IMR-90 (cell line): ENCODE measurements around the gene SPCS1. TPM values are rescaled to one million over a fixed set of nuclear protein-coding genes. Genes with fewer than 3 reads are reported as not detected.
A peak's percentile ranks its signal among the peaks of the same experiment; 100 is the strongest.

Source experiments
- ATAC-seq: fragments of 200-7000 bp; cut with Tn5 transposase; 2 replicates; pipeline ENCODE4 v1.9.1; 2020; ENCODE audit warnings: low read depth, mild to moderate bottlenecking, moderate library complexity
- BruUV-seq: library from RNA; stranded (reverse); fragments of 400-500 nt; replicated peaks from 2 replicates; lab custom pipeline; 2021; lab: Mats Ljungman, UMichigan
- CTCF ChIA-PET: fragments of 300-600 bp; formaldehyde crosslinking; extraction: SDS; loops from one replicate; lab custom pipeline; 2021; ENCODE audit warnings: antibody characterized with exemption; lab: Yijun Ruan, JAX
- POLR2A ChIA-PET: fragments of 300-600 bp; sonication (Branson Sonifier 250); formaldehyde crosslinking; loops from one replicate; lab custom pipeline; 2022; ENCODE audit warnings: antibody characterized with exemption; ENCODE audit not compliant: unreplicated experiment; lab: Charles Lee
- DNase-seq: peaks from one replicate; pipeline ENCODE4 v3.0.0; 2013
- H2AFZ ChIP-seq: replicated peaks from 2 replicates; pipeline ENCODE3; 2013; ENCODE audit warnings: low read length, mild to moderate bottlenecking; ENCODE audit not compliant: poor library complexity
- H2AK5ac ChIP-seq: 2 replicates; pipeline ENCODE4 v1.6.1; 2013; ENCODE audit warnings: low read depth, low read length, inconsistent platforms
- H2AK9ac ChIP-seq: replicated peaks from 2 replicates; pipeline ENCODE3; 2013; ENCODE audit warnings: mild to moderate bottlenecking, low read depth, low read length, moderate library complexity; ENCODE audit not compliant: poor library complexity
- H2BK120ac ChIP-seq: 2 replicates; pipeline ENCODE4 v1.6.1; 2013; ENCODE audit warnings: low read depth, low read length, inconsistent platforms
- H2BK15ac ChIP-seq: 3 replicates; pipeline ENCODE4 v1.6.1; 2013; ENCODE audit warnings: low read depth, low read length, inconsistent platforms
- H2BK20ac ChIP-seq: 2 replicates; pipeline ENCODE4 v1.6.1; 2013; ENCODE audit warnings: low read depth, mild to moderate bottlenecking, inconsistent platforms, low read length, moderate library complexity
- H2BK5ac ChIP-seq: 2 replicates; pipeline ENCODE4 v1.6.1; 2013; ENCODE audit warnings: mild to moderate bottlenecking, low read depth, low read length, inconsistent platforms; ENCODE audit not compliant: poor library complexity, severe bottlenecking
- H3K14ac ChIP-seq: replicated peaks from 2 replicates; pipeline ENCODE4 v1.6.1; 2013; ENCODE audit warnings: low read depth, low read length, inconsistent platforms
- H3K18ac ChIP-seq: 2 replicates; pipeline ENCODE4 v1.6.1; 2013; ENCODE audit warnings: low read depth, low read length, control low read depth
- H3K23ac ChIP-seq: 2 replicates; pipeline ENCODE4 v1.6.1; 2013; ENCODE audit warnings: low read depth, low read length, inconsistent platforms
- H3K27ac ChIP-seq: 2 replicates; pipeline ENCODE4 v1.5.1; 2013; ENCODE audit warnings: mild to moderate bottlenecking, control low read depth, low read length; ENCODE audit not compliant: insufficient read depth
- H3K27me3 ChIP-seq: 2 replicates; pipeline ENCODE4 v1.6.1; 2013; ENCODE audit warnings: low read length; ENCODE audit not compliant: control insufficient read depth, insufficient read depth
- H3K36me3 ChIP-seq: 2 replicates; pipeline ENCODE4 v1.6.1; 2013; ENCODE audit warnings: low read length, mixed read lengths; ENCODE audit not compliant: control insufficient read depth, insufficient read depth
- H3K4ac ChIP-seq: 2 replicates; pipeline ENCODE4 v1.6.1; 2013; ENCODE audit warnings: low read depth, low read length, inconsistent platforms
- H3K4me1 ChIP-seq: 2 replicates; pipeline ENCODE4 v1.6.1; 2013; ENCODE audit warnings: low read length, mixed read lengths; ENCODE audit not compliant: control insufficient read depth, insufficient read depth
- H3K4me2 ChIP-seq: 2 replicates; pipeline ENCODE4 v1.6.1; 2013; ENCODE audit warnings: low read depth, mild to moderate bottlenecking, control low read depth, low read length, moderate library complexity
- H3K4me3 ChIP-seq: 2 replicates; pipeline ENCODE4 v1.5.1; 2013; ENCODE audit warnings: low read depth, mild to moderate bottlenecking, control low read depth, low read length, moderate library complexity; ENCODE audit not compliant: insufficient read depth
- H3K56ac ChIP-seq: 2 replicates; pipeline ENCODE4 v1.6.1; 2013; ENCODE audit warnings: low read length, inconsistent platforms; ENCODE audit not compliant: insufficient read depth; ENCODE audit errors: extremely low read depth
- H3K79me1 ChIP-seq, 2 experiments: 2 replicates each; pipeline ENCODE4 v1.6.1; 2013; ENCODE audit warnings: low read length in 2 of 2, inconsistent platforms in 1 of 2, low read depth in 1 of 2
- H3K9ac ChIP-seq: 2 replicates; pipeline ENCODE4 v1.6.1; 2013; ENCODE audit warnings: low read depth, low read length, control low read depth
- H3K9me1 ChIP-seq: 2 replicates; pipeline ENCODE4 v1.6.1; 2013; ENCODE audit warnings: low read length, inconsistent platforms; ENCODE audit not compliant: insufficient read depth
- H3K9me3 ChIP-seq: 2 replicates; pipeline ENCODE4 v1.6.1; 2013; ENCODE audit warnings: low read length; ENCODE audit not compliant: control insufficient read depth, insufficient read depth
- H4K20me1 ChIP-seq: 2 replicates; pipeline ENCODE4 v1.6.1; 2013; ENCODE audit warnings: low read length, inconsistent platforms; ENCODE audit not compliant: insufficient read depth
- H4K5ac ChIP-seq: 2 replicates; pipeline ENCODE4 v1.6.1; 2013; ENCODE audit warnings: mild to moderate bottlenecking, low read depth, low read length, control low read depth
- H4K8ac ChIP-seq, 2 experiments: 2 replicates each; pipeline ENCODE4 v1.6.1; 2013; ENCODE audit warnings: low read depth in 2 of 2, low read length in 2 of 2, control low read depth in 1 of 2, inconsistent platforms in 1 of 2
- H4K91ac ChIP-seq: 2 replicates; pipeline ENCODE4 v1.6.1; 2013; ENCODE audit warnings: low read depth, low read length, inconsistent platforms; ENCODE audit not compliant: insufficient read depth
- BHLHE40 ChIP-seq: fragments of 150-350 bp; IDR thresholded peaks from 2 replicates; pipeline ENCODE4 v1.6.1; 2016; ENCODE audit warnings: mild to moderate bottlenecking, low read depth, low read length
- CEBPB ChIP-seq: IDR thresholded peaks from 2 replicates; pipeline ENCODE4 v1.6.1; 2012; ENCODE audit warnings: low read depth, low read length, improper control_type of control experiment
- CHD1 ChIP-seq: IDR thresholded peaks from 2 replicates; pipeline ENCODE4 v1.6.1; 2012; ENCODE audit warnings: low read depth, low read length, improper control_type of control experiment
- CTCF ChIP-seq: conservative IDR thresholded peaks from 2 replicates; pipeline ENCODE4 v1.5.1; 2012; ENCODE audit warnings: mild to moderate bottlenecking, low read depth, low read length, improper control_type of control experiment
- ELK1 ChIP-seq: fragments of 150-350 bp; IDR thresholded peaks from 2 replicates; pipeline ENCODE4 v1.6.1; 2016; ENCODE audit warnings: low read depth, mild to moderate bottlenecking, low read length, moderate library complexity, borderline replicate concordance
- FOS ChIP-seq: fragments of 150-350 bp; IDR thresholded peaks from 2 replicates; pipeline ENCODE4 v1.6.1; 2016; ENCODE audit warnings: low read depth, low read length
- MAFK ChIP-seq: IDR thresholded peaks from 2 replicates; pipeline ENCODE4 v1.6.1; 2012; ENCODE audit warnings: low read depth, low read length, improper control_type of control experiment
- MAZ ChIP-seq: IDR thresholded peaks from 2 replicates; pipeline ENCODE4 v1.6.1; 2012; ENCODE audit warnings: low read depth, mild to moderate bottlenecking, low read length, improper control_type of control experiment, moderate library complexity, borderline replicate concordance
- MXI1 ChIP-seq: IDR thresholded peaks from 2 replicates; pipeline ENCODE4 v1.6.1; 2012; ENCODE audit warnings: low read depth, mild to moderate bottlenecking, low read length, moderate library complexity, borderline replicate concordance
- NFE2L2 ChIP-seq: fragments of 150-350 bp; IDR thresholded peaks from 2 replicates; pipeline ENCODE4 v1.6.1; 2016; ENCODE audit warnings: low read depth, mild to moderate bottlenecking, low read length
- POLR2A ChIP-seq: IDR thresholded peaks from 2 replicates; pipeline ENCODE4 v1.6.1; 2012; ENCODE audit warnings: mild to moderate bottlenecking, low read depth, low read length
- RAD21 ChIP-seq: IDR thresholded peaks from 2 replicates; pipeline ENCODE4 v1.6.1; 2012; ENCODE audit warnings: low read length, improper control_type of control experiment
- RCOR1 ChIP-seq: IDR thresholded peaks from 2 replicates; pipeline ENCODE4 v1.6.1; 2012; ENCODE audit warnings: mild to moderate bottlenecking, low read length, improper control_type of control experiment; ENCODE audit not compliant: insufficient replicate concordance
- RFX5 ChIP-seq: IDR thresholded peaks from 2 replicates; pipeline ENCODE4 v1.8.0; 2012; ENCODE audit warnings: low read depth, mild to moderate bottlenecking, low read length, moderate library complexity
- SMC3 ChIP-seq: fragments of 150-350 bp; IDR thresholded peaks from 2 replicates; pipeline ENCODE4 v1.6.1; 2016; ENCODE audit warnings: low read depth, mild to moderate bottlenecking, antibody characterized with exemption, low read length, moderate library complexity
- USF2 ChIP-seq: fragments of 150-350 bp; IDR thresholded peaks from 2 replicates; pipeline ENCODE4 v1.6.1; 2017; ENCODE audit warnings: mild to moderate bottlenecking, antibody characterized with exemption, low read length, low read depth
- WGBS, 2 experiments: methylation state at CpG; one replicate each; pipeline versions ENCODE4 v1.1.5 to v1.1.7; 2013; ENCODE audit warnings: missing lambda C conversion rate in 2 of 2; ENCODE audit not compliant: insufficient read length in 1 of 2; ENCODE audit errors: extremely low coverage in 2 of 2; 5-methylcytosine and 5-hydroxymethylcytosine counted together
- dilution Hi-C: fragments of 300-500 bp; cut with HindIII; formaldehyde crosslinking; loops from one replicate; pipeline ENCODE4 v1.14.3; 2018; ENCODE audit warnings: low sequenced_read_pairs; ENCODE audit not compliant: unreplicated experiment
- in situ Hi-C: fragments of 300-500 bp; cut with MboI; formaldehyde crosslinking; loops from 3 replicates; pipeline ENCODE4 v1.14.3; 2019; ENCODE audit warnings: low sequenced_read_pairs, inconsistent platforms, mixed read lengths
- intact Hi-C: fragments of 100-400 bp; cut with micrococcal nuclease; formaldehyde crosslinking; loops from 2 replicates; pipeline ENCODE4 v1.10.0; 2022
- polyA plus RNA-seq, 3 experiments: library from polyadenylated mRNA; depleted of rRNA; stranded (reverse); fragments of >200 nt; gene quantifications; 2 replicates each; pipeline ENCODE4 v1.2.3, GENCODE V29; 2012; ENCODE audit warnings: low replicate concordance in 1 of 3
- total RNA-seq: library from RNA; depleted of rRNA; stranded (reverse); fragments of >200 nt; gene quantifications from 2 replicates; pipeline ENCODE4 v1.2.3, GENCODE V29; 2012

SPCS1 gene
- total and polyA plus RNA-seq, 2 of the 4 experiments (the other 2 are of a cell fraction): 50.5 to 124 TPM

- Histone ChIP-seq H2BK5ac (no peak overlapping the region), H3K27me3 (no peaks in the 10 kb centered on the region), H4K91ac (no peak overlapping the region), H4K5ac (no peak overlapping the region), H4K8ac (no peak overlapping the region), H3K4me3 (no peak overlapping the region), H3K23ac (no peak overlapping the region), H3K18ac (no peak overlapping the region), H3K36me3 (peaks cover 29% of the 10 kb centered on the region), H2AFZ (no peak overlapping the region), H3K27ac (no peak overlapping the region), H3K9me3 (no peaks in the 10 kb centered on the region), H3K4me1 (no peaks in the 10 kb centered on the region), H3K79me1 (no peaks in the 10 kb centered on the region), H3K9ac (no peak overlapping the region), H4K20me1 (no peaks in the 10 kb centered on the region), H3K56ac (no peak overlapping the region), H2BK120ac (no peak overlapping the region), H3K14ac (no peak overlapping the region), H2AK5ac (no peak overlapping the region), H2AK9ac (no peak overlapping the region), H2BK15ac (no peak overlapping the region), H3K4me2 (no peak overlapping the region), H2BK20ac (no peak overlapping the region), H3K4ac (no peak overlapping the region), H3K9me1 (no peaks in the 10 kb centered on the region)
- dilution Hi-C loops: no loop called here
- POLR2A ChIA-PET: no interaction called here
- TF ChIP-seq RCOR1 (no peak), ELK1 (no peak), CHD1 (no peak), FOS (no peak), SMC3 (peak; percentile 72), CTCF (peak; percentile 68), USF2 (no peak), MAFK (no peak), CEBPB (no peak), NFE2L2 (no peak), MAZ (no peak), BHLHE40 (no peak), RAD21 (peak; percentile 79), MXI1 (no peak), POLR2A (no peak), RFX5 (no peak)
- CTCF ChIA-PET: interaction anchor here (0.7 to 1.3 kb wide), 4 partner anchors 70 to 372 kb away, joined by 3 to 4 read pairs (median 3); no protein-coding TSS in a partner anchor
- no TSS peak for BruUV-seq
- peak; percentile 34 for DNase-seq
- ATAC-seq: peak; percentile 71
- intact Hi-C loops: loop anchor here (1.0 to 5.0 kb wide), 4 partner anchors 78 to 330 kb away; no protein-coding TSS in a partner anchor
- in situ Hi-C loops: loop anchor here (10.0 kb wide), 1 partner anchor 332 kb away; no protein-coding TSS in a partner anchor
- WGBS, 2 experiments: no CpG with 5 or more reads among the region's 3 CpGs
Measured at GRCh38 chr3:52742418-52743041, 36.6 kb downstream of the SPCS1 start.
